T-helper 1 cell treated with Interleukin-12 subunit alpha and Interleukin-12 subunit beta and Interleukin-4 antibody, amounts not matched to agents 30 μg/mL and 1 μg/mL, for 36 hours (primary cell): ENCODE data around the gene KRTAP10-7.
"Not testable (repeated sequence)": the region's sequence is repeated elsewhere in the genome, so short reads cannot be mapped to it uniquely, and the experiment has no call there.

ENCODE experiments used
- H3K27ac Mint-ChIP-seq: one replicate; pipeline ENCODE4 v1.8.0; 2021; ENCODE audit warnings: mild to moderate bottlenecking, mixed read lengths
- H3K27me3 Mint-ChIP-seq: one replicate; pipeline ENCODE4 v1.8.0; 2021; ENCODE audit warnings: low read depth, mixed read lengths
- H3K36me3 Mint-ChIP-seq: one replicate; pipeline ENCODE4 v1.8.0; 2021; ENCODE audit warnings: low read depth, mixed read lengths
- H3K4me1 Mint-ChIP-seq: one replicate; pipeline ENCODE4 v1.8.0; 2021; ENCODE audit warnings: low read depth, mixed read lengths
- H3K4me3 Mint-ChIP-seq: one replicate; pipeline ENCODE4 v1.8.0; 2021; ENCODE audit warnings: mild to moderate bottlenecking, moderate library complexity, mixed read lengths
- H3K9me3 Mint-ChIP-seq: one replicate; pipeline ENCODE4 v1.8.0; 2021; ENCODE audit warnings: mixed read lengths

Gene KRTAP10-7

GRCh38 chr21:44591801-44592130, 8.6 kb upstream of the KRTAP10-7 start:
- not testable (repeated sequence) for H3K4me3 Mint-ChIP-seq, H3K9me3 Mint-ChIP-seq, H3K27ac Mint-ChIP-seq, H3K4me1 Mint-ChIP-seq, H3K36me3 Mint-ChIP-seq
- peaks cover 35% of the 10 kb centered on the region for H3K27me3 Mint-ChIP-seq

- Mint-ChIP-seq H3K27me3 (peaks cover 32% of the 10 kb centered on the region), H3K36me3 (no peaks in the 10 kb centered on the region), H3K4me1 (no peaks in the 10 kb centered on the region), H3K27ac (no peak within 1 kb of the TSS), H3K9me3 (no peaks in the 10 kb centered on the region), H3K4me3 (no peak within 1 kb of the TSS)
These were observed 7.7 kb upstream of the KRTAP10-7 start, which contains the start of gene KRTAP10-6 for GRCh38 chr21:44592446-44593311. Gene KRTAP10-6, minus strand, starts transcription at chr21:44592505. Its CDS starts 21 bp downstream, at chr21:44592484.

- peaks cover 2% of the 10 kb centered on the region for H3K36me3 Mint-ChIP-seq
- peaks cover 3% of the 10 kb centered on the region for H3K9me3 Mint-ChIP-seq
- no peak overlapping the region for H3K27ac Mint-ChIP-seq
- H3K4me1 Mint-ChIP-seq, result no peaks in the 10 kb centered on the region
- peaks cover 33% of the 10 kb centered on the region for H3K27me3 Mint-ChIP-seq
- no peak overlapping the region for H3K4me3 Mint-ChIP-seq
These were observed 6.6 kb upstream of the KRTAP10-7 start for GRCh38 chr21:44593598-44594405.

- peaks cover 32% of the 10 kb centered on the region for H3K27me3 Mint-ChIP-seq
- peaks cover 4% of the 10 kb centered on the region for H3K9me3 Mint-ChIP-seq
- no peak overlapping the region for H3K4me3 Mint-ChIP-seq
- no peaks in the 10 kb centered on the region for H3K4me1 Mint-ChIP-seq
- H3K36me3 Mint-ChIP-seq, result peaks cover 2% of the 10 kb centered on the region
- no peak overlapping the region for H3K27ac Mint-ChIP-seq
These were observed 5.9 kb upstream of the KRTAP10-7 start for GRCh38 chr21:44594406-44594916.

GRCh38 chr21:44595524-44595923, 4.9 kb upstream of the KRTAP10-7 start:
- H3K36me3 Mint-ChIP-seq, result peaks cover 2% of the 10 kb centered on the region
- H3K4me3 Mint-ChIP-seq, result no peak overlapping the region
- no peaks in the 10 kb centered on the region for H3K4me1 Mint-ChIP-seq
- no peak overlapping the region for H3K27ac Mint-ChIP-seq
- H3K27me3 Mint-ChIP-seq, result peaks cover 30% of the 10 kb centered on the region
- H3K9me3 Mint-ChIP-seq, result peaks cover 4% of the 10 kb centered on the region

- Mint-ChIP-seq H3K4me3 (no peak overlapping the region), H3K4me1 (no peaks in the 10 kb centered on the region), H3K36me3 (peaks cover 2% of the 10 kb centered on the region), H3K9me3 (peaks cover 4% of the 10 kb centered on the region), H3K27ac (no peak overlapping the region), H3K27me3 (peaks cover 30% of the 10 kb centered on the region)
These were observed 4.2 kb upstream of the KRTAP10-7 start for GRCh38 chr21:44596068-44596725.

- no peak overlapping the region for H3K27ac Mint-ChIP-seq
- H3K4me1 Mint-ChIP-seq, result no peaks in the 10 kb centered on the region
- peaks cover 4% of the 10 kb centered on the region for H3K9me3 Mint-ChIP-seq
- H3K4me3 Mint-ChIP-seq, result no peak overlapping the region
- H3K36me3 Mint-ChIP-seq, result peaks cover 2% of the 10 kb centered on the region
- peaks cover 30% of the 10 kb centered on the region for H3K27me3 Mint-ChIP-seq
These were observed 2.3 kb upstream of the KRTAP10-7 start for GRCh38 chr21:44598061-44598460.

- peaks cover 2% of the 10 kb centered on the region for H3K36me3 Mint-ChIP-seq
- H3K9me3 Mint-ChIP-seq, result peaks cover 9% of the 10 kb centered on the region
- no peaks in the 10 kb centered on the region for H3K4me1 Mint-ChIP-seq
- H3K27ac Mint-ChIP-seq, result no peak overlapping the region
- no peak overlapping the region for H3K4me3 Mint-ChIP-seq
- H3K27me3 Mint-ChIP-seq, result peaks cover 33% of the 10 kb centered on the region
These were observed 950 bp upstream of the KRTAP10-7 start for GRCh38 chr21:44599264-44600029.

- Mint-ChIP-seq H3K9me3 (peaks cover 20% of the 10 kb centered on the region), H3K27me3 (peaks cover 41% of the 10 kb centered on the region)
- H3K27ac Mint-ChIP-seq, H3K4me3 Mint-ChIP-seq, H3K4me1 Mint-ChIP-seq, H3K36me3 Mint-ChIP-seq: not testable (repeated sequence)
These were observed 694 bp downstream of the KRTAP10-7 start for GRCh38 chr21:44601091-44601490.

- peaks cover 26% of the 10 kb centered on the region for H3K9me3 Mint-ChIP-seq
- H3K27ac Mint-ChIP-seq, result no peak overlapping the region
- no peaks in the 10 kb centered on the region for H3K4me1 Mint-ChIP-seq
- H3K36me3 Mint-ChIP-seq, result peaks cover 2% of the 10 kb centered on the region
- H3K4me3 Mint-ChIP-seq, result no peak overlapping the region
- H3K27me3 Mint-ChIP-seq, result peaks cover 42% of the 10 kb centered on the region
These were observed 1.4 kb downstream of the KRTAP10-7 start for GRCh38 chr21:44601596-44602462.

- H3K4me1 Mint-ChIP-seq, result no peaks in the 10 kb centered on the region
- no peak overlapping the region for H3K4me3 Mint-ChIP-seq
- H3K9me3 Mint-ChIP-seq, result peaks cover 26% of the 10 kb centered on the region
- H3K27me3 Mint-ChIP-seq, result peaks cover 37% of the 10 kb centered on the region
- no peak overlapping the region for H3K27ac Mint-ChIP-seq
- peaks cover 2% of the 10 kb centered on the region for H3K36me3 Mint-ChIP-seq
These were observed 2.1 kb downstream of the KRTAP10-7 start for GRCh38 chr21:44602463-44602850.

- H3K27me3 Mint-ChIP-seq, result peaks cover 39% of the 10 kb centered on the region
- H3K9me3 Mint-ChIP-seq, result peaks cover 28% of the 10 kb centered on the region
- no peak overlapping the region for H3K4me3 Mint-ChIP-seq
- peaks cover 2% of the 10 kb centered on the region for H3K36me3 Mint-ChIP-seq
- no peaks in the 10 kb centered on the region for H3K4me1 Mint-ChIP-seq
- no peak overlapping the region for H3K27ac Mint-ChIP-seq
These were observed 2.9 kb downstream of the KRTAP10-7 start for GRCh38 chr21:44603109-44603875.

- Mint-ChIP-seq H3K4me3 (no peak overlapping the region), H3K9me3 (peaks cover 27% of the 10 kb centered on the region), H3K36me3 (no peaks in the 10 kb centered on the region), H3K27me3 (peaks cover 35% of the 10 kb centered on the region), H3K4me1 (no peaks in the 10 kb centered on the region), H3K27ac (no peak overlapping the region)
These were observed 3.5 kb downstream of the KRTAP10-7 start for GRCh38 chr21:44603911-44604310.
